Common myeloid progenitor, CD34-positive (primary cell): ENCODE results near the gene ETS1.

Source experiments
- CTCF ChIA-PET: fragments of 350-600 bp; sonication (Branson Sonifier 250); formaldehyde crosslinking; loops from one replicate; lab custom pipeline; 2021; ENCODE audit warnings: antibody characterized with exemption; lab: Charles Lee
- POLR2A ChIA-PET: fragments of 350-600 bp; sonication (Branson Sonifier 250); formaldehyde crosslinking; loops from one replicate; lab custom pipeline; 2021; ENCODE audit warnings: antibody characterized with exemption; lab: Charles Lee
- DNase-seq, 3 donors: peaks; one replicate each; pipeline versions ENCODE4 v3.0.0 to v3.0.0-alpha.2; 2013
- H3K27ac ChIP-seq, 2 experiments: 1 replicate in 1 of 2; 2 replicates in 1 of 2; pipeline ENCODE4 v1.7.0; 2013; ENCODE audit warnings: inconsistent platforms in 2 of 2, low read length in 2 of 2, mild to moderate bottlenecking in 2 of 2, low read depth in 1 of 2, moderate library complexity in 1 of 2; ENCODE audit not compliant: severe bottlenecking in 2 of 2, insufficient read depth in 1 of 2, poor library complexity in 1 of 2
- H3K27me3 ChIP-seq, 5 experiments: replicated peaks in 2 of 5; 1 replicate in 3 of 5; 2 replicates in 2 of 5; pipeline versions ENCODE4 v1.6.1 to v1.7.0; 2013; ENCODE audit warnings: low read length in 4 of 5, mild to moderate bottlenecking in 2 of 5, moderate library complexity in 2 of 5, inconsistent platforms in 1 of 5; ENCODE audit not compliant: insufficient read depth in 5 of 5, control insufficient read depth in 4 of 5
- H3K36me3 ChIP-seq, 4 experiments: 1 replicate in 2 of 4; 2 replicates in 2 of 4; pipeline versions ENCODE4 v1.6.1 to v1.7.0; 2013; ENCODE audit warnings: low read length in 3 of 4, control low read depth in 1 of 4, mild to moderate bottlenecking in 1 of 4; ENCODE audit not compliant: control insufficient read depth in 4 of 4, insufficient read depth in 4 of 4
- H3K4me1 ChIP-seq, 4 experiments: 1 replicate in 3 of 4; 2 replicates in 1 of 4; pipeline versions ENCODE4 v1.6.1 to v1.7.1; 2013; ENCODE audit warnings: low read length in 3 of 4, mild to moderate bottlenecking in 3 of 4, control low read depth in 1 of 4, inconsistent platforms in 1 of 4, moderate library complexity in 1 of 4; ENCODE audit not compliant: control insufficient read depth in 4 of 4, insufficient read depth in 4 of 4; ENCODE audit errors: control extremely low read depth in 1 of 4
- H3K4me3 ChIP-seq, 7 experiments: 1 replicate in 4 of 7; 2 replicates in 3 of 7; pipeline versions ENCODE4 v1.5.1 to v1.7.0; 2013; ENCODE audit warnings: mild to moderate bottlenecking in 7 of 7, low read length in 6 of 7, moderate library complexity in 6 of 7, inconsistent platforms in 2 of 7, low read depth in 2 of 7, control low read depth in 1 of 7; ENCODE audit not compliant: insufficient read depth in 4 of 7, control insufficient read depth in 1 of 7; ENCODE audit errors: extremely low read depth in 1 of 7
- H3K9me3 ChIP-seq, 5 experiments: 1 replicate in 4 of 5; 2 replicates in 1 of 5; pipeline versions ENCODE4 v1.6.1 to v1.7.1; 2013; ENCODE audit warnings: low read length in 4 of 5, mild to moderate bottlenecking in 2 of 5, inconsistent platforms in 1 of 5, low read depth in 1 of 5, moderate library complexity in 1 of 5; ENCODE audit not compliant: control insufficient read depth in 4 of 5, insufficient read depth in 2 of 5; ENCODE audit errors: control extremely low read depth in 1 of 5
- WGBS: methylation state at CpG from one replicate; pipeline ENCODE4 v1.1.5; 2013; ENCODE audit not compliant: insufficient coverage; 5-methylcytosine and 5-hydroxymethylcytosine counted together

The ETS1 gene

GRCh38 chr11:128629516-128630106 is 42.3 kb upstream of the ETS1 start:
- H3K36me3 ChIP-seq, result no peaks in the 10 kb centered on the region
- H3K4me1 ChIP-seq, result peaks cover 12 to 37% (median 22%) of the 10 kb centered on the region in 4 experiments
- WGBS, result 82% methylated on average over 6 of the region's 6 CpGs
- POLR2A ChIA-PET, result interaction anchor here (0.6 to 1.2 kb wide), 3 partner anchors 18 to 339 kb away, joined by 3 to 4 read pairs (median 3); no protein-coding TSS in a partner anchor
- no peak overlapping the region for H3K27ac ChIP-seq
- H3K9me3 ChIP-seq, result no peaks in the 10 kb centered on the region
- no peaks in the 10 kb centered on the region for H3K27me3 ChIP-seq
- no peak overlapping the region for H3K4me3 ChIP-seq
- CTCF ChIA-PET, result interaction anchor here (0.7 to 15.9 kb wide), 24 partner anchors 7 to 457 kb away, joined by 3 to 158 read pairs (median 4); no protein-coding TSS in a partner anchor
- no peak for DNase-seq

- Histone ChIP-seq H3K4me3 (no peak overlapping the region), H3K27me3 (no peaks in the 10 kb centered on the region), H3K27ac (no peak overlapping the region), H3K9me3 (no peaks in the 10 kb centered on the region), H3K36me3 (no peaks in the 10 kb centered on the region), H3K4me1 (peaks cover 12 to 44% (median 25%) of the 10 kb centered on the region in 4 experiments)
- 100% methylated on average over 3 of the region's 7 CpGs for WGBS
- CTCF ChIA-PET, result interaction anchor here (0.8 to 15.9 kb wide), 19 partner anchors 8 to 459 kb away, joined by 3 to 158 read pairs (median 4); no protein-coding TSS in a partner anchor
- DNase-seq, result no peak
- POLR2A ChIA-PET, result interaction anchor here (0.6 kb wide), 1 partner anchor 27 kb away, joined by 3 read pairs; no protein-coding TSS in a partner anchor
These were observed 41.3 kb upstream of the ETS1 start for GRCh38 chr11:128628686-128629085.

GRCh38 chr11:128628325-128628673 is 40.9 kb upstream of the ETS1 start:
- DNase-seq, result no peak
- no peaks in the 10 kb centered on the region for H3K36me3 ChIP-seq
- 100% methylated on average over 3 of the region's 5 CpGs for WGBS
- H3K4me3 ChIP-seq, result no peak overlapping the region
- CTCF ChIA-PET, result interaction anchor here (0.9 to 15.9 kb wide), 18 partner anchors 9 to 459 kb away, joined by 3 to 158 read pairs (median 4); no protein-coding TSS in a partner anchor
- no peaks in the 10 kb centered on the region for H3K27me3 ChIP-seq
- no peaks in the 10 kb centered on the region for H3K9me3 ChIP-seq
- POLR2A ChIA-PET, result interaction anchor here (0.6 kb wide), 1 partner anchor 27 kb away, joined by 3 read pairs; no protein-coding TSS in a partner anchor
- peaks cover 12 to 44% (median 25%) of the 10 kb centered on the region in 4 experiments for H3K4me1 ChIP-seq
- no peak overlapping the region for H3K27ac ChIP-seq

- POLR2A ChIA-PET, result no interaction called here
- H3K36me3 ChIP-seq, result no peaks in the 10 kb centered on the region
- H3K27me3 ChIP-seq, result no peaks in the 10 kb centered on the region
- no peaks in the 10 kb centered on the region for H3K9me3 ChIP-seq
- H3K27ac ChIP-seq, result no peak overlapping the region
- H3K4me1 ChIP-seq, result peaks cover 12 to 44% (median 25%) of the 10 kb centered on the region in 4 experiments
- 98% methylated on average over 4 of the region's 7 CpGs for WGBS
- DNase-seq, result no peak
- H3K4me3 ChIP-seq, result no peak overlapping the region
- CTCF ChIA-PET, result interaction anchor here (0.9 to 15.9 kb wide), 19 partner anchors 9 to 459 kb away, joined by 3 to 158 read pairs (median 4); no protein-coding TSS in a partner anchor
These were observed 40.4 kb upstream of the ETS1 start for GRCh38 chr11:128627666-128628324.

- Histone ChIP-seq H3K4me1 (peaks cover 12 to 41% (median 24%) of the 10 kb centered on the region in 4 experiments), H3K36me3 (no peaks in the 10 kb centered on the region), H3K4me3 (no peak overlapping the region), H3K27me3 (no peaks in the 10 kb centered on the region), H3K9me3 (no peaks in the 10 kb centered on the region), H3K27ac (no peak overlapping the region)
- CTCF ChIA-PET, result interaction anchor here (1.1 to 15.9 kb wide), 12 partner anchors 8 to 458 kb away, joined by 3 to 158 read pairs (median 6); no protein-coding TSS in a partner anchor
- 97% methylated on average over 10 of the region's 16 CpGs for WGBS
- POLR2A ChIA-PET, result no interaction called here
- no peak for DNase-seq
These were observed 39.7 kb upstream of the ETS1 start for GRCh38 chr11:128626913-128627665.

- no peak overlapping the region for H3K27ac ChIP-seq
- CTCF ChIA-PET, result interaction anchor here (1.5 to 15.9 kb wide), 7 partner anchors 11 to 454 kb away, joined by 3 to 158 read pairs (median 5); no protein-coding TSS in a partner anchor
These were observed 38.4 kb upstream of the ETS1 start for GRCh38 chr11:128625746-128626145.

More at GRCh38 chr11:128625746-128626145, 38.4 kb upstream of the ETS1 start:
- DNase-seq, result no peak
- peaks cover 12 to 34% (median 24%) of the 10 kb centered on the region in 4 experiments for H3K4me1 ChIP-seq
- no peaks in the 10 kb centered on the region for H3K36me3 ChIP-seq
- no peaks in the 10 kb centered on the region for H3K9me3 ChIP-seq
- no peaks in the 10 kb centered on the region for H3K27me3 ChIP-seq
- POLR2A ChIA-PET, result interaction anchor here (1.1 kb wide), 1 partner anchor 77 kb away, joined by 5 read pairs; no protein-coding TSS in a partner anchor
- no peak overlapping the region for H3K4me3 ChIP-seq
- WGBS, result 88% methylated on average over 2 of the region's 2 CpGs
